Fibroblast of skin of back (primary cell): ENCODE data around the gene ZNF181. TPM values are rescaled to one million over a fixed set of nuclear protein-coding genes. Genes with fewer than 3 reads are reported as not detected.
"Not testable (repeated sequence)": the region's sequence is repeated elsewhere in the genome, so short reads cannot be mapped to it uniquely, and the experiment has no call there.

ENCODE experiments used
- DNase-seq: peaks from one replicate; pipeline ENCODE4 v3.0.0-alpha.2; 2013
- polyA plus RNA-seq, 2 experiments: library from polyadenylated mRNA; unstranded; fragments of 120-200 nt; gene quantifications; one replicate each; pipeline ENCODE4 v1.2.1, GENCODE V29; 2013; ENCODE audit not compliant: insufficient read length in 2 of 2

ZNF181 gene
- polyA plus RNA-seq (2013, experiment 1 of 2; ENCODE audit: insufficient read length): 4.3 TPM
- polyA plus RNA-seq (2013, experiment 2 of 2; ENCODE audit: insufficient read length): 4.9 TPM

GRCh38 chr19:34733746-34734536 is at the start of gene ZNF181:
Gene ZNF181 (plus strand): TSS chr19:34734243. CDS start chr19:34735038, 795 bp downstream.
- peak; percentile 92 for DNase-seq

GRCh38 chr19:34685266-34685665 is 48.8 kb upstream of the ZNF181 start:
- not testable (repeated sequence) for DNase-seq

- no peak for DNase-seq
These were observed 47.6 kb upstream of the ZNF181 start for GRCh38 chr19:34686455-34686854.

GRCh38 chr19:34687348-34687747 is 46.7 kb upstream of the ZNF181 start:
- no peak for DNase-seq

GRCh38 chr19:34688592-34688991 is 45.5 kb upstream of the ZNF181 start:
- no peak for DNase-seq

GRCh38 chr19:34690372-34690771 is 43.7 kb upstream of the ZNF181 start:
- DNase-seq: no peak

- DNase-seq: no peak
These were observed 41.5 kb upstream of the ZNF181 start for GRCh38 chr19:34692549-34692948.

- no peak for DNase-seq
These were observed 26.4 kb upstream of the ZNF181 start for GRCh38 chr19:34707661-34708060.

GRCh38 chr19:34711890-34712289 is 22.2 kb upstream of the ZNF181 start:
- no peak for DNase-seq

- DNase-seq: peak; percentile 68
These were observed 21.4 kb upstream of the ZNF181 start for GRCh38 chr19:34712395-34713261.

- DNase-seq: no peak
These were observed 20.8 kb upstream of the ZNF181 start for GRCh38 chr19:34713262-34713637.

- DNase-seq: no peak
These were observed 18.7 kb upstream of the ZNF181 start for GRCh38 chr19:34715357-34715756.

GRCh38 chr19:34722353-34722752 is 11.7 kb upstream of the ZNF181 start:
- DNase-seq: no peak

- DNase-seq: no peak
These were observed 8.6 kb upstream of the ZNF181 start for GRCh38 chr19:34725400-34725799.

GRCh38 chr19:34731019-34731829 is 2.8 kb upstream of the ZNF181 start:
- DNase-seq: no peak

- DNase-seq: no peak
These were observed 2.1 kb upstream of the ZNF181 start for GRCh38 chr19:34731964-34732363.

GRCh38 chr19:34732612-34733211 is 1.3 kb upstream of the ZNF181 start:
- DNase-seq: no peak

- no peak for DNase-seq
These were observed 737 bp upstream of the ZNF181 start for GRCh38 chr19:34733266-34733745.

- DNase-seq: no peak
These were observed 577 bp downstream of the ZNF181 start for GRCh38 chr19:34734537-34735103.

- DNase-seq: no peak
These were observed 11.1 kb downstream of the ZNF181 start for GRCh38 chr19:34744896-34745690.

GRCh38 chr19:34757441-34757840 is 23.4 kb downstream of the ZNF181 start:
- DNase-seq: no peak
